Spleen (tissue), 11 donors: ENCODE data around the gene ELP4. TPM values are rescaled to one million over a fixed set of nuclear protein-coding genes. Genes with fewer than 3 reads are reported as not detected.

Experiments
- DNase-seq: peaks from one replicate; pipeline ENCODE4 v3.0.0-alpha.2; 2020
- H3K27ac ChIP-seq, 8 donors: fragments of 200-600 bp; sonication (generic) in 7 of 8; 1 replicate in 4 of 8; 2 replicates in 4 of 8; pipeline versions ENCODE4 v1.5.0 to v1.8.0; 2016 to 2021; ENCODE audit warnings: inconsistent platforms in 4 of 8, mild to moderate bottlenecking in 4 of 8, moderate library complexity in 1 of 8
- H3K27me3 ChIP-seq, 7 donors: fragments of 200-600 bp; sonication (generic) in 6 of 7; replicated peaks in 1 of 7; 1 replicate in 4 of 7; 2 replicates in 3 of 7; pipeline versions ENCODE4 v1.5.0 to v1.8.0; 2016 to 2021; ENCODE audit warnings: inconsistent platforms in 3 of 7, mild to moderate bottlenecking in 1 of 7
- H3K36me3 ChIP-seq, 6 donors: fragments of 200-600 bp; sonication (generic) in 5 of 6; 1 replicate in 4 of 6; 2 replicates in 2 of 6; pipeline versions ENCODE4 v1.5.0 to v1.8.0; 2016 to 2021; ENCODE audit warnings: inconsistent platforms in 2 of 6
- H3K4me1 ChIP-seq, 6 donors: fragments of 200-600 bp; sonication (generic) in 5 of 6; 1 replicate in 3 of 6; 2 replicates in 3 of 6; pipeline versions ENCODE4 v1.5.0 to v1.8.0; 2016 to 2021; ENCODE audit warnings: inconsistent platforms in 3 of 6
- H3K4me3 ChIP-seq, 8 donors: fragments of 200-600 bp; sonication (generic) in 7 of 8; 1 replicate in 4 of 8; 2 replicates in 4 of 8; pipeline versions ENCODE4 v1.5.0 to v1.8.0; 2016 to 2021; ENCODE audit warnings: inconsistent platforms in 4 of 8, mild to moderate bottlenecking in 4 of 8, moderate library complexity in 2 of 8
- H3K9me3 ChIP-seq, 8 donors: fragments of 200-600 bp; sonication (generic) in 7 of 8; 1 replicate in 4 of 8; 2 replicates in 4 of 8; pipeline versions ENCODE4 v1.5.0 to v1.8.0; 2016 to 2021; ENCODE audit warnings: inconsistent platforms in 4 of 8
- CTCF ChIP-seq, 11 experiments: fragments of 200-600 bp in 7 of 11; fragments of 450-650 bp in 4 of 11; sonication (generic) in 4 of 11; IDR thresholded peaks in 8 of 11; conservative IDR thresholded peaks in 3 of 11; 1 replicate in 7 of 11; 2 replicates in 4 of 11; pipeline versions ENCODE4 v1.4.0 to v1.8.0; 2016 to 2021; ENCODE audit warnings: antibody characterized with exemption in 11 of 11, inconsistent platforms in 4 of 11, mild to moderate bottlenecking in 1 of 11
- POLR2A ChIP-seq, 3 donors: fragments of 450-650 bp; IDR thresholded peaks; one replicate each; pipeline ENCODE4 v1.5.1; 2017; ENCODE audit warnings: antibody characterized with exemption in 3 of 3, mild to moderate bottlenecking in 1 of 3
- POLR2AphosphoS5 ChIP-seq, 3 donors: sonication (generic); formaldehyde crosslinking; IDR thresholded peaks; one replicate each; pipeline ENCODE4 v1.5.1; 2017; ENCODE audit warnings: antibody characterized with exemption in 3 of 3
- WGBS, 5 donors: extraction: QIAGEN DNeasy Blood & Tissue Kit in 3 of 5; methylation state at CpG; one replicate each; pipeline versions ENCODE4 v1.1.5 to v1.1.7; 2013 to 2018; 5-methylcytosine and 5-hydroxymethylcytosine counted together
- intact Hi-C: fragments of 100-400 bp; cut with DNase I; formaldehyde crosslinking; loops from one replicate; pipeline ENCODE4 v1.15.0; 2023; ENCODE audit warnings: low total_unique reads
- polyA plus RNA-seq, 3 donors: library from polyadenylated mRNA; stranded (reverse); fragments of 200-250 nt; gene quantifications; one replicate each; pipeline ENCODE4 v1.2.1, GENCODE V29; 2013
- total RNA-seq, 7 donors: library from RNA; depleted of rRNA in 3 of 7; stranded (reverse); fragments of >200 nt in 3 of 7; fragmentation: NEBNext Ultra II Directional in 4 of 7; extraction: Animal tissue kit (Norgen Biotek cat#: 25700) in 4 of 7; gene quantifications; one replicate each; pipeline versions ENCODE4 v1.1.0 to v1.2.1, GENCODE V29; 2016 to 2021
- donor health status: healthy with polysubstance abuse.
- donor health status: DM: no; HTN: no; CAD: no; lungs with moderate emphysema.
- donor health status: DM: no; HTN: no; CAD: no.
- donor health status: Bipolar disorder and iron deficiency.
- donor health status: healthy.
- donor health status: DM: no; HTN: no; CAD: no.
- donor health status: DM: yes; HTN: yes; CAD: no.

ELP4 gene
- total and polyA plus RNA-seq, 10 donors = 6.1 to 34.6 (median 21.1) TPM

GRCh38 chr11:31535479-31535878, 25.9 kb downstream of the ELP4 start:
- no peaks in the 10 kb centered on the region for H3K4me1 ChIP-seq
- H3K9me3 ChIP-seq = no peaks in the 10 kb centered on the region
- H3K4me3 ChIP-seq = no peak overlapping the region
- H3K36me3 ChIP-seq = peaks cover 0 to 34% (median 4%) of the 10 kb centered on the region in 6 donors
- 78 to 83% (median 79%) methylated on average over 4 of the region's 4 CpGs for WGBS, 5 donors
- DNase-seq = no peak
- H3K27ac ChIP-seq = no peak overlapping the region
- TF ChIP-seq POLR2AphosphoS5 (IDR thresholded peaks at IDR 0.05) (no peak), POLR2A (IDR thresholded peaks at IDR 0.05) (no peak), CTCF (IDR thresholded peaks at IDR 0.05 in 8 of 11, conservative IDR thresholded peaks at IDR 0.05 in 3 of 11) (no peak)
- no peaks in the 10 kb centered on the region for H3K27me3 ChIP-seq
- intact Hi-C loops = no loop called here

- TF ChIP-seq POLR2A (IDR thresholded peaks at IDR 0.05) (no peak), CTCF (IDR thresholded peaks at IDR 0.05 in 8 of 11, conservative IDR thresholded peaks at IDR 0.05 in 3 of 11) (no peak), POLR2AphosphoS5 (IDR thresholded peaks at IDR 0.05) (no peak)
Measured at GRCh38 chr11:31542862-31543261, 33.3 kb downstream of the ELP4 start.

GRCh38 chr11:31555938-31556337, 46.4 kb downstream of the ELP4 start:
- Histone ChIP-seq H3K27ac (no peak overlapping the region), H3K36me3 (no peaks in the 10 kb centered on the region), H3K9me3 (no peaks in the 10 kb centered on the region), H3K27me3 (no peaks in the 10 kb centered on the region), H3K4me3 (no peak overlapping the region), H3K4me1 (peaks cover 0 to 13% (median 6%) of the 10 kb centered on the region in 6 donors)
- intact Hi-C loops = no loop called here
- DNase-seq = no peak
- TF ChIP-seq CTCF (IDR thresholded peaks at IDR 0.05 in 8 of 11, conservative IDR thresholded peaks at IDR 0.05 in 3 of 11) (no peak), POLR2A (IDR thresholded peaks at IDR 0.05) (no peak), POLR2AphosphoS5 (IDR thresholded peaks at IDR 0.05) (no peak)
- 92 to 97% (median 96%) methylated on average over 1 of the region's 1 CpG for WGBS, 5 donors

More at GRCh38 chr11:31542862-31543261, 33.3 kb downstream of the ELP4 start:
- Histone ChIP-seq H3K9me3 (peaks cover 0 to 3% (median 0%) of the 10 kb centered on the region in 8 donors), H3K27me3 (no peaks in the 10 kb centered on the region), H3K27ac (no peak overlapping the region), H3K4me3 (no peak overlapping the region), H3K4me1 (no peaks in the 10 kb centered on the region), H3K36me3 (peaks cover 0 to 55% (median 23%) of the 10 kb centered on the region in 6 donors)
- intact Hi-C loops = no loop called here
- no peak for DNase-seq

GRCh38 chr11:31558001-31558400, 48.4 kb downstream of the ELP4 start:
- Histone ChIP-seq H3K27me3 (no peaks in the 10 kb centered on the region), H3K36me3 (no peaks in the 10 kb centered on the region), H3K4me1 (peaks cover 0 to 13% (median 6%) of the 10 kb centered on the region in 6 donors), H3K4me3 (no peak overlapping the region), H3K27ac (no peak overlapping the region), H3K9me3 (no peaks in the 10 kb centered on the region)
- intact Hi-C loops = no loop called here
- TF ChIP-seq POLR2A (IDR thresholded peaks at IDR 0.05) (no peak), CTCF (IDR thresholded peaks at IDR 0.05 in 8 of 11, conservative IDR thresholded peaks at IDR 0.05 in 3 of 11) (no peak), POLR2AphosphoS5 (IDR thresholded peaks at IDR 0.05) (no peak)
- no peak for DNase-seq
- 58 to 77% (median 72%) methylated on average over 2 of the region's 2 CpGs for WGBS, 5 donors
